Liver (tissue), 9 donors: Measurements from ENCODE around the gene PRSS57. TPM values are rescaled to one million over a fixed set of nuclear protein-coding genes. Genes with fewer than 3 reads are reported as not detected.

Experiments
- DNase-seq: peaks from one replicate; pipeline ENCODE4 v3.0.0-alpha.2; 2017; ENCODE audit warnings: low spot score
- H3K27ac ChIP-seq, 2 donors: one replicate each; pipeline ENCODE4 v1.7.0; 2013; ENCODE audit warnings: inconsistent platforms in 2 of 2, low read length in 2 of 2, control low read depth in 1 of 2, low read depth in 1 of 2, mild to moderate bottlenecking in 1 of 2
- H3K27me3 ChIP-seq, 4 donors: one replicate each; pipeline versions ENCODE4 v1.6.1 to v1.7.0; 2013; ENCODE audit warnings: low read length in 3 of 4, inconsistent platforms in 1 of 4, mild to moderate bottlenecking in 1 of 4, moderate library complexity in 1 of 4; ENCODE audit not compliant: control insufficient read depth in 4 of 4, insufficient read depth in 4 of 4
- H3K36me3 ChIP-seq, 4 donors: one replicate each; pipeline versions ENCODE4 v1.6.1 to v1.7.0; 2013; ENCODE audit warnings: low read length in 3 of 4, mild to moderate bottlenecking in 3 of 4, low read depth in 1 of 4, moderate library complexity in 1 of 4; ENCODE audit not compliant: control insufficient read depth in 4 of 4, insufficient read depth in 3 of 4
- H3K4me1 ChIP-seq, 4 donors: one replicate each; pipeline versions ENCODE4 v1.6.1 to v1.7.0; 2013; ENCODE audit warnings: low read length in 3 of 4, mild to moderate bottlenecking in 3 of 4, moderate library complexity in 1 of 4; ENCODE audit not compliant: control insufficient read depth in 4 of 4, insufficient read depth in 4 of 4
- H3K4me3 ChIP-seq, 3 donors: one replicate each; pipeline versions ENCODE4 v1.6.1 to v1.7.0; 2013; ENCODE audit warnings: low read length in 3 of 3, control low read depth in 1 of 3, low read depth in 1 of 3, mild to moderate bottlenecking in 1 of 3
- H3K9ac ChIP-seq, 2 donors: one replicate each; pipeline ENCODE4 v1.7.0; 2013; ENCODE audit warnings: low read length in 2 of 2, mild to moderate bottlenecking in 2 of 2, moderate library complexity in 2 of 2, control low read depth in 1 of 2, low read depth in 1 of 2
- H3K9me3 ChIP-seq, 4 donors: one replicate each; pipeline versions ENCODE4 v1.6.1 to v1.7.0; 2013; ENCODE audit warnings: low read length in 3 of 4; ENCODE audit not compliant: control insufficient read depth in 4 of 4
- EGR1 ChIP-seq, 2 donors: IDR thresholded peaks; 2 replicates each; pipeline ENCODE4 v1.6.1; 2016 to 2018; ENCODE audit warnings: antibody characterized with exemption in 2 of 2, low read depth in 2 of 2
- FOXA1 ChIP-seq: IDR thresholded peaks from 2 replicates; pipeline ENCODE4 v1.6.1; 2016; ENCODE audit warnings: antibody characterized with exemption
- HNF4G ChIP-seq: IDR thresholded peaks from 2 replicates; pipeline ENCODE4 v1.6.1; 2016; ENCODE audit warnings: antibody characterized with exemption
- RXRA ChIP-seq, 2 donors: IDR thresholded peaks; 2 replicates each; pipeline ENCODE4 v1.6.1; 2017 to 2018; ENCODE audit warnings: antibody characterized with exemption in 2 of 2, mild to moderate bottlenecking in 1 of 2
- SP1 ChIP-seq: IDR thresholded peaks from 2 replicates; pipeline ENCODE4 v1.6.1; 2018; ENCODE audit warnings: antibody characterized with exemption, mild to moderate bottlenecking
- YY1 ChIP-seq: IDR thresholded peaks from 2 replicates; pipeline ENCODE4 v1.6.1; 2016; ENCODE audit warnings: antibody characterized with exemption, mild to moderate bottlenecking
- WGBS: extraction: QIAGEN DNeasy Blood & Tissue Kit; methylation state at CpG from one replicate; pipeline ENCODE4 v1.1.7; 2013; 5-methylcytosine and 5-hydroxymethylcytosine counted together
- polyA plus RNA-seq, 2 donors: library from polyadenylated mRNA; stranded (reverse) in 1 of 2; unstranded in 1 of 2; fragments of 200-250 nt in 1 of 2; fragments of >200 nt in 1 of 2; fragmentation: Nextera tagmentation in 1 of 2; extraction: Ambion mirVana in 1 of 2; gene quantifications; one replicate each; pipeline versions ENCODE4 v1.2.1 to v1.2.3, GENCODE V29; 2013 to 2015
- total RNA-seq, 2 donors: library from RNA; depleted of rRNA; stranded (reverse); fragments of >200 nt; gene quantifications; one replicate each; pipeline ENCODE4 v1.2.3, GENCODE V29; 2014
- TF ChIP-seq, protein P1 (sequence below): fragments of 150-350 bp; IDR thresholded peaks from 2 replicates; pipeline ENCODE4 v1.5.1; 2017; ENCODE audit warnings: improper control_type of control experiment, low read depth, low read length; ENCODE audit not compliant: missing input control
- TF ChIP-seq, protein P2 (sequence below): IDR thresholded peaks from 2 replicates; pipeline ENCODE4 v1.6.1; 2016; ENCODE audit warnings: antibody characterized with exemption
- TF ChIP-seq, protein P3 (sequence below): IDR thresholded peaks from 2 replicates; pipeline ENCODE4 v1.6.1; 2016; ENCODE audit warnings: antibody characterized with exemption
- TF ChIP-seq, protein P4 (sequence below): IDR thresholded peaks from 2 replicates; pipeline ENCODE4 v1.6.1; 2016; ENCODE audit warnings: antibody characterized with exemption, mild to moderate bottlenecking
- donor health status: healthy.
- donor health status: healthy.
- donor health status: healthy.
- donor health status: healthy.
- donor health status: healthy.

The PRSS57 gene
- total and polyA plus RNA-seq, 4 donors, result 0.10 to 12.1 TPM; not detected in 2

DNA sequence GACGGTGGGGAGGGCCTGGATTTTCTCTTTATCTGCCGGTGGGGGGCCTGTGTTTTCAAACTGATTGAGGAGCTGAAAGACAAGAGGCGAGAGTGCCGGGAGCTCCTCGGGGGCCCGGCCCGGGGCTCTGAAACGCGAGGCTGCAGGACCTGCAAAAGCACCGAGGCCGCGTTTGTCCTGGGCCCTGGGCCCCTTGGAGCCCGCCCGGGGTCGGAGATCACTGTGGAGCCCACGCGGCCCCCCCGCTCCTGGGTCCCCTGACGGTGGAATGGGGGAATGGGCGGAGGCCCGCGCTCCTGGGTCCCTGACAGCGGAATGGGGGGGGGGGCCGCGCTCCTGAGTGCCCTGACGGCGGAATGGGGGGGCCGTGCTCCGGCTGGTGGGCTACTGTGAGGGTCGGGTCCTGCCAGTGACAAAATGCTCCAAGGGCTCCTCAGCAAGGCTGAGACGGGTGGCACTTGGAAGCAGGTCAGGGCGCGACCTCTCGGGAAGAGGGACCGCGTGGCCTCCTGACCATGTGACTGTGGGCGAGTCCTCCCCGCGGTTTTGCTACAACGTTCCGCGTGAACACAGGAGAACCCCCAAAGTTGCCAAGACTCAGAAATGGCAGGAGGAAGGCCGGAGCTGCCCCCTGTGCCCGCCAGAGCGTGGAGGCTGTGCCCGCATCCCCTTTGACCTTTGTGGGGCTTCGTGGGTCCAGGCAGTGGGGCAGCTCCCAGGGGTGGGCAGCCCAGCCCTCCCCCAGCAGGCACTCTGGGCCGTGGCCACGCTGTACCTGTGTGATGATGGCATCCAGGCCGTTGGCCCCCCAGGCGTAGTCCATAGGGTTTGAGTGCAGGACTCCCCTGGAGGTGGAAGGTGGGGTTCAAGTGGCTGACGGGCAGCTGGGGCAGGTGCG, 46.1 kb downstream of the PRSS57 start:
- H3K27ac ChIP-seq, result no peak overlapping the region
- no peak overlapping the region for H3K4me3 ChIP-seq
- H3K36me3 ChIP-seq, result peaks cover 6 to 67% (median 28%) of the 10 kb centered on the region in 4 donors
- no peak overlapping the region for H3K9ac ChIP-seq
- H3K9me3 ChIP-seq, result no peaks in the 10 kb centered on the region
- no peak for DNase-seq
- H3K4me1 ChIP-seq, result no peaks in the 10 kb centered on the region
- H3K27me3 ChIP-seq, result no peaks in the 10 kb centered on the region
- WGBS, result 93% methylated on average over 53 of the region's 53 CpGs
- TF ChIP-seq, protein P1, sequence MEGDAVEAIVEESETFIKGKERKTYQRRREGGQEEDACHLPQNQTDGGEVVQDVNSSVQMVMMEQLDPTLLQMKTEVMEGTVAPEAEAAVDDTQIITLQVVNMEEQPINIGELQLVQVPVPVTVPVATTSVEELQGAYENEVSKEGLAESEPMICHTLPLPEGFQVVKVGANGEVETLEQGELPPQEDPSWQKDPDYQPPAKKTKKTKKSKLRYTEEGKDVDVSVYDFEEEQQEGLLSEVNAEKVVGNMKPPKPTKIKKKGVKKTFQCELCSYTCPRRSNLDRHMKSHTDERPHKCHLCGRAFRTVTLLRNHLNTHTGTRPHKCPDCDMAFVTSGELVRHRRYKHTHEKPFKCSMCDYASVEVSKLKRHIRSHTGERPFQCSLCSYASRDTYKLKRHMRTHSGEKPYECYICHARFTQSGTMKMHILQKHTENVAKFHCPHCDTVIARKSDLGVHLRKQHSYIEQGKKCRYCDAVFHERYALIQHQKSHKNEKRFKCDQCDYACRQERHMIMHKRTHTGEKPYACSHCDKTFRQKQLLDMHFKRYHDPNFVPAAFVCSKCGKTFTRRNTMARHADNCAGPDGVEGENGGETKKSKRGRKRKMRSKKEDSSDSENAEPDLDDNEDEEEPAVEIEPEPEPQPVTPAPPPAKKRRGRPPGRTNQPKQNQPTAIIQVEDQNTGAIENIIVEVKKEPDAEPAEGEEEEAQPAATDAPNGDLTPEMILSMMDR, result no peak
- TF ChIP-seq EGR1 (IDR thresholded peaks at IDR 0.05; ENCODE audit: low read depth in 2 of 2), result no peak
- TF ChIP-seq FOXA1, result no peak
- no peak for TF ChIP-seq YY1

- Histone ChIP-seq H3K9ac (no peak overlapping the region), H3K4me3 (no peak overlapping the region), H3K27ac (no peak overlapping the region), H3K27me3 (no peaks in the 10 kb centered on the region), H3K36me3 (peaks cover 6 to 58% (median 28%) of the 10 kb centered on the region in 4 donors), H3K4me1 (no peaks in the 10 kb centered on the region), H3K9me3 (no peaks in the 10 kb centered on the region)
- WGBS, result 92% methylated on average over 29 of the region's 29 CpGs
- DNase-seq, result no peak
- TF ChIP-seq FOXA1 (no peak), RXRA (IDR thresholded peaks at IDR 0.05) (no peak), YY1 (no peak), HNF4G (no peak), SP1 (no peak)
- TF ChIP-seq, protein P2, sequence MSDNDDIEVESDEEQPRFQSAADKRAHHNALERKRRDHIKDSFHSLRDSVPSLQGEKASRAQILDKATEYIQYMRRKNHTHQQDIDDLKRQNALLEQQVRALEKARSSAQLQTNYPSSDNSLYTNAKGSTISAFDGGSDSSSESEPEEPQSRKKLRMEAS, result no peak
- TF ChIP-seq, protein P3, sequence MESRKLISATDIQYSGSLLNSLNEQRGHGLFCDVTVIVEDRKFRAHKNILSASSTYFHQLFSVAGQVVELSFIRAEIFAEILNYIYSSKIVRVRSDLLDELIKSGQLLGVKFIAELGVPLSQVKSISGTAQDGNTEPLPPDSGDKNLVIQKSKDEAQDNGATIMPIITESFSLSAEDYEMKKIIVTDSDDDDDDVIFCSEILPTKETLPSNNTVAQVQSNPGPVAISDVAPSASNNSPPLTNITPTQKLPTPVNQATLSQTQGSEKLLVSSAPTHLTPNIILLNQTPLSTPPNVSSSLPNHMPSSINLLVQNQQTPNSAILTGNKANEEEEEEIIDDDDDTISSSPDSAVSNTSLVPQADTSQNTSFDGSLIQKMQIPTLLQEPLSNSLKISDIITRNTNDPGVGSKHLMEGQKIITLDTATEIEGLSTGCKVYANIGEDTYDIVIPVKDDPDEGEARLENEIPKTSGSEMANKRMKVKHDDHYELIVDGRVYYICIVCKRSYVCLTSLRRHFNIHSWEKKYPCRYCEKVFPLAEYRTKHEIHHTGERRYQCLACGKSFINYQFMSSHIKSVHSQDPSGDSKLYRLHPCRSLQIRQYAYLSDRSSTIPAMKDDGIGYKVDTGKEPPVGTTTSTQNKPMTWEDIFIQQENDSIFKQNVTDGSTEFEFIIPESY, result no peak
- TF ChIP-seq, protein P4, sequence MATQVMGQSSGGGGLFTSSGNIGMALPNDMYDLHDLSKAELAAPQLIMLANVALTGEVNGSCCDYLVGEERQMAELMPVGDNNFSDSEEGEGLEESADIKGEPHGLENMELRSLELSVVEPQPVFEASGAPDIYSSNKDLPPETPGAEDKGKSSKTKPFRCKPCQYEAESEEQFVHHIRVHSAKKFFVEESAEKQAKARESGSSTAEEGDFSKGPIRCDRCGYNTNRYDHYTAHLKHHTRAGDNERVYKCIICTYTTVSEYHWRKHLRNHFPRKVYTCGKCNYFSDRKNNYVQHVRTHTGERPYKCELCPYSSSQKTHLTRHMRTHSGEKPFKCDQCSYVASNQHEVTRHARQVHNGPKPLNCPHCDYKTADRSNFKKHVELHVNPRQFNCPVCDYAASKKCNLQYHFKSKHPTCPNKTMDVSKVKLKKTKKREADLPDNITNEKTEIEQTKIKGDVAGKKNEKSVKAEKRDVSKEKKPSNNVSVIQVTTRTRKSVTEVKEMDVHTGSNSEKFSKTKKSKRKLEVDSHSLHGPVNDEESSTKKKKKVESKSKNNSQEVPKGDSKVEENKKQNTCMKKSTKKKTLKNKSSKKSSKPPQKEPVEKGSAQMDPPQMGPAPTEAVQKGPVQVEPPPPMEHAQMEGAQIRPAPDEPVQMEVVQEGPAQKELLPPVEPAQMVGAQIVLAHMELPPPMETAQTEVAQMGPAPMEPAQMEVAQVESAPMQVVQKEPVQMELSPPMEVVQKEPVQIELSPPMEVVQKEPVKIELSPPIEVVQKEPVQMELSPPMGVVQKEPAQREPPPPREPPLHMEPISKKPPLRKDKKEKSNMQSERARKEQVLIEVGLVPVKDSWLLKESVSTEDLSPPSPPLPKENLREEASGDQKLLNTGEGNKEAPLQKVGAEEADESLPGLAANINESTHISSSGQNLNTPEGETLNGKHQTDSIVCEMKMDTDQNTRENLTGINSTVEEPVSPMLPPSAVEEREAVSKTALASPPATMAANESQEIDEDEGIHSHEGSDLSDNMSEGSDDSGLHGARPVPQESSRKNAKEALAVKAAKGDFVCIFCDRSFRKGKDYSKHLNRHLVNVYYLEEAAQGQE, result no peak
- TF ChIP-seq, protein P1, result no peak
These were observed 46.9 kb downstream of the PRSS57 start for GRCh38 chr19:648305-648704.
